Muscle layer of duodenum (tissue), 2 donors: ENCODE results near the gene PPP1R12B.
"Not testable (repeated sequence)": the region's sequence is repeated elsewhere in the genome, so short reads cannot be mapped to it uniquely, and the experiment has no call there.

Source experiments
- H3K27ac ChIP-seq: one replicate; pipeline ENCODE4 v1.7.0; 2013; ENCODE audit warnings: mild to moderate bottlenecking, low read length
- H3K27me3 ChIP-seq: one replicate; pipeline ENCODE4 v1.7.0; 2013; ENCODE audit warnings: low read depth, mild to moderate bottlenecking, control low read depth, low read length
- H3K36me3 ChIP-seq, 2 donors: one replicate each; pipeline ENCODE4 v1.7.0; 2013; ENCODE audit warnings: low read length in 2 of 2, control low read depth in 1 of 2, mild to moderate bottlenecking in 1 of 2; ENCODE audit not compliant: insufficient read depth in 2 of 2, control insufficient read depth in 1 of 2
- H3K4me1 ChIP-seq, 2 donors: one replicate each; pipeline ENCODE4 v1.7.0; 2013; ENCODE audit warnings: low read length in 2 of 2, mild to moderate bottlenecking in 2 of 2, control low read depth in 1 of 2, moderate library complexity in 1 of 2; ENCODE audit not compliant: insufficient read depth in 2 of 2, control insufficient read depth in 1 of 2
- H3K4me3 ChIP-seq, 2 donors: one replicate each; pipeline ENCODE4 v1.7.0; 2013; ENCODE audit warnings: low read length in 2 of 2, low read depth in 1 of 2, mild to moderate bottlenecking in 1 of 2
- H3K9me3 ChIP-seq, 2 donors: one replicate each; pipeline ENCODE4 v1.7.0; 2013; ENCODE audit warnings: low read length in 2 of 2, control low read depth in 1 of 2, mild to moderate bottlenecking in 1 of 2; ENCODE audit not compliant: control insufficient read depth in 1 of 2
- donor health status: healthy.

The PPP1R12B gene

GRCh38 chr1:202407378-202407777 is 58.9 kb downstream of the PPP1R12B start:
- H3K36me3 ChIP-seq, H3K27ac ChIP-seq, H3K4me3 ChIP-seq, H3K27me3 ChIP-seq, H3K9me3 ChIP-seq: not testable (repeated sequence)
- peaks cover 0 to 18% of the 10 kb centered on the region in 2 donors for H3K4me1 ChIP-seq

DNA sequence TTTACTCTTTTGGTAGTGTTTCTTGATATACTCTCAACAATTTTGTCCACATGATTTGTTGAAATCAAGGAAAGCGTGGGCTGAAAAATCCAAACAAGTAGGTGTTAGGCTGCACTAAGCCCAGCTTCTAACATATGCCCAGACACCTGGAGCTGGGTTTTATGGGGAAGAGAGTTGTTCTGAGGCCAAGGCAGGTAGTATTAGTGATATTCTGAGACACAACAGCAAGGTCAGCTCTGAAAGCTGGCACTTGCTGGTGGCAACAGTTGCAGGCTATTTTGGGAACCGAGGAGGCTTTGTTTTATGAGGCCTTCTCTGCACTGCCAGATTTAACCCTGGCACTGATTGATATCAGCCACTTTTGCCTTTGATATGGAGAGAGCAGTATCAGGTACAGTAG is 61.8 kb downstream of the PPP1R12B start:
- peaks cover 0 to 18% of the 10 kb centered on the region in 2 donors for H3K4me1 ChIP-seq

DNA sequence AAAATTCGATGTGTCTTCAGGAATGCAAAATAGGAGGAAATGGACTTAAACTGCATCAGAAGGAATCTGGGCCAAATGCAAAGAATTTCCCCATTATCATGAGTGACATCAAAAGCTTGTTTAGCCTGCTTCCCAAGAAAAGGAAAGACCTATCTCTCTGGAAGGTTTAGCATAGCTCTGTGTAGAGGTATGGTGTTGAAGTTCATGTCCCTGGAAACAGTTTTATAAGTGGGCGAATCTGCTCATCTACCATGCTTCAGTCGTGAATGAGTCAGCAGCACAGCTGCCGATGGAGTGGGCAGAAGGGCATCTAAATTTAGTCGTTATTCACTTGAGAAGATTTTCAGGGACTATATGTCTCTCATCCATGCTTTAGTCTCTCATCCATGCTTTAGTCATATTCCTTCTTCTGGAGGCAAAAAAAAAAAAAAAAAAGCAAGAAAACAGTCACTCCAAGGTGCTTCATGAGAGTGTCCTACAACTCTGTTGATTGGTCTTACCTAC is 62.4 kb downstream of the PPP1R12B start:
- not testable (repeated sequence) for H3K27ac ChIP-seq, H3K9me3 ChIP-seq, H3K36me3 ChIP-seq, H3K27me3 ChIP-seq, H3K4me3 ChIP-seq
- peaks cover 0 to 16% of the 10 kb centered on the region in 2 donors for H3K4me1 ChIP-seq

More for the DNA sequence above, 61.8 kb downstream of the PPP1R12B start:
- not testable (repeated sequence) for H3K9me3 ChIP-seq, H3K36me3 ChIP-seq, H3K4me3 ChIP-seq, H3K27ac ChIP-seq, H3K27me3 ChIP-seq

- H3K27ac ChIP-seq, result no peak overlapping the region
- peaks cover 0 to 10% of the 10 kb centered on the region in 2 donors for H3K4me1 ChIP-seq
- no peak overlapping the region for H3K4me3 ChIP-seq
Observed at GRCh38 chr1:202411422-202411821, 62.9 kb downstream of the PPP1R12B start.

DNA sequence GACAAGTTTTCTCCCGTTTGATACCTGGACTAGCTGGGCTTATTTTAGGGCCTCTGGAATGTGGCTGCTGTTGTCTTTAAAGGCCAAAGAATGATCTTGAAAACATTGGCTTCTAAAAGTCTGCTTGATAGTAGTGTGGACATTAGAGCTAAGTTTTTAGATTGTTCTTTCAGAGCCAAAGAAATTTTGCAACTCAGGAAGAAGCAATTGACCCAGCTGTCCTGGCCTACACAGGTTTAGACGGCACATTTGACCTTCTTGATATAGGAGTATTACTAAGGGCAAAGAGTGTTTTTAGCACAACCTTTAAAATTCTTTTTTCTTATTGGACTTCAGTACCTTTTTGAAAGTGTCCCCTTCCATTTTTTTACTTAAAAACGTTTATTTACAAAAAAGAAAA is 63.9 kb downstream of the PPP1R12B start:
- not testable (repeated sequence) for H3K4me3 ChIP-seq, H3K27ac ChIP-seq, H3K4me1 ChIP-seq, H3K36me3 ChIP-seq, H3K9me3 ChIP-seq, H3K27me3 ChIP-seq

More at GRCh38 chr1:202411422-202411821, 62.9 kb downstream of the PPP1R12B start:
- H3K9me3 ChIP-seq, result no peaks in the 10 kb centered on the region
- no peaks in the 10 kb centered on the region for H3K36me3 ChIP-seq
- H3K27me3 ChIP-seq, result no peaks in the 10 kb centered on the region

- Histone ChIP-seq H3K27me3 (no peaks in the 10 kb centered on the region), H3K27ac (no peak overlapping the region), H3K4me3 (no peak overlapping the region), H3K9me3 (no peaks in the 10 kb centered on the region), H3K36me3 (no peaks in the 10 kb centered on the region), H3K4me1 (no peaks in the 10 kb centered on the region)
Observed at GRCh38 chr1:202416641-202417040, 68.1 kb downstream of the PPP1R12B start.

GRCh38 chr1:202417141-202417540 is 68.6 kb downstream of the PPP1R12B start:
- H3K27me3 ChIP-seq, H3K4me3 ChIP-seq: not testable (repeated sequence)

GRCh38 chr1:202417762-202418201 is 69.3 kb downstream of the PPP1R12B start:
- not testable (repeated sequence) for H3K27ac ChIP-seq, H3K4me1 ChIP-seq, H3K9me3 ChIP-seq, H3K27me3 ChIP-seq, H3K36me3 ChIP-seq, H3K4me3 ChIP-seq

More at GRCh38 chr1:202417141-202417540, 68.6 kb downstream of the PPP1R12B start:
- H3K36me3 ChIP-seq, H3K4me1 ChIP-seq, H3K9me3 ChIP-seq, H3K27ac ChIP-seq: not testable (repeated sequence)

GRCh38 chr1:202419731-202420130 is 71.2 kb downstream of the PPP1R12B start:
- H3K9me3 ChIP-seq, H3K36me3 ChIP-seq, H3K4me1 ChIP-seq, H3K4me3 ChIP-seq, H3K27me3 ChIP-seq, H3K27ac ChIP-seq: not testable (repeated sequence)

GRCh38 chr1:202420422-202421094 is 72.1 kb downstream of the PPP1R12B start:
- not testable (repeated sequence) for H3K27ac ChIP-seq, H3K4me1 ChIP-seq, H3K9me3 ChIP-seq

DNA sequence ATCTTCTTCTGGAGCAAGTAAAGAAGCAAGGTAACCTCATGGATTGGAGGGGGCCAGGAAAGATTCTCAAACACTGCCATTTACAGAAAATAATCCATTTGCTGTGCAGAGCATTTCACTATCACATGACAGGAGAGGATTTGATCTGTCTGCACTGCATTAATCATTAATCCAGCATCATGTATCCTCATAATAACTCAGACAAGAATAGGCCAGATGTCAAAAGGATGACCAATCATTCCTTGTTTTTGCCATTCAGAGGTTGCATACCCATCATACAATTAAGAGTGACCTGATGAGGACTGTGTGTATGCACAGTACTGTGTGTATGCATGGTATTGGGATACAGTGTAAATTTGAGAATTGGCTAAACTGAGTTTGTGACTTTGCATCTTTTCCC is 74.2 kb downstream of the PPP1R12B start:
- not testable (repeated sequence) for H3K9me3 ChIP-seq, H3K36me3 ChIP-seq

More at GRCh38 chr1:202420422-202421094, 72.1 kb downstream of the PPP1R12B start:
- H3K36me3 ChIP-seq, H3K4me3 ChIP-seq, H3K27me3 ChIP-seq: not testable (repeated sequence)

GRCh38 chr1:202424260-202424659 is 75.8 kb downstream of the PPP1R12B start:
- H3K4me3 ChIP-seq, H3K4me1 ChIP-seq: not testable (repeated sequence)

More for the DNA sequence above, 74.2 kb downstream of the PPP1R12B start:
- not testable (repeated sequence) for H3K27me3 ChIP-seq, H3K4me1 ChIP-seq, H3K27ac ChIP-seq, H3K4me3 ChIP-seq

More at GRCh38 chr1:202424260-202424659, 75.8 kb downstream of the PPP1R12B start:
- H3K36me3 ChIP-seq, H3K9me3 ChIP-seq, H3K27me3 ChIP-seq, H3K27ac ChIP-seq: not testable (repeated sequence)
